GM13977 (cell line): ENCODE results near the gene CDH4.

ENCODE experiments used
- DNase-seq: peaks from one replicate; pipeline ENCODE4 v3.0.0; 2012; ENCODE audit warnings: low spot score
- CTCF ChIP-seq: IDR thresholded peaks from 2 replicates; pipeline ENCODE4 v1.5.1; 2012; ENCODE audit warnings: mild to moderate bottlenecking, control low read depth; ENCODE audit not compliant: insufficient read depth; ENCODE audit errors: extremely low read depth, missing control alignments
- in situ Hi-C: fragments of 300-500 bp; cut with MboI; formaldehyde crosslinking; loops from one replicate; pipeline ENCODE4 v1.12.0; 2022; ENCODE audit warnings: low sequenced_read_pairs, low pct_unique_long_range_greater_than_20kb, mixed read lengths, inconsistent platforms; ENCODE audit not compliant: unreplicated experiment

CDH4 gene

GRCh38 chr20:61937963-61938838 lies 686.1 kb downstream of the CDH4 start:
- in situ Hi-C loops: no loop called here
- TF ChIP-seq CTCF: no peak
- no peak for DNase-seq

- DNase-seq: no peak
- no peak for TF ChIP-seq CTCF
- in situ Hi-C loops: no loop called here
These were observed 687.0 kb downstream of the CDH4 start for GRCh38 chr20:61938839-61939690.

- no peak for DNase-seq
- no peak for TF ChIP-seq CTCF
- in situ Hi-C loops: no loop called here
These were observed 687.8 kb downstream of the CDH4 start for GRCh38 chr20:61939691-61940360.

GRCh38 chr20:61940491-61940890 lies 688.4 kb downstream of the CDH4 start:
- no peak for DNase-seq
- in situ Hi-C loops: no loop called here

GRCh38 chr20:61940976-61941720 lies 689.1 kb downstream of the CDH4 start:
- no peak for DNase-seq
- in situ Hi-C loops: no loop called here
- no peak for TF ChIP-seq CTCF

More at GRCh38 chr20:61940491-61940890, 688.4 kb downstream of the CDH4 start:
- no peak for TF ChIP-seq CTCF
